ENCODE data around the gene GMPR.

The GMPR gene

DNA sequence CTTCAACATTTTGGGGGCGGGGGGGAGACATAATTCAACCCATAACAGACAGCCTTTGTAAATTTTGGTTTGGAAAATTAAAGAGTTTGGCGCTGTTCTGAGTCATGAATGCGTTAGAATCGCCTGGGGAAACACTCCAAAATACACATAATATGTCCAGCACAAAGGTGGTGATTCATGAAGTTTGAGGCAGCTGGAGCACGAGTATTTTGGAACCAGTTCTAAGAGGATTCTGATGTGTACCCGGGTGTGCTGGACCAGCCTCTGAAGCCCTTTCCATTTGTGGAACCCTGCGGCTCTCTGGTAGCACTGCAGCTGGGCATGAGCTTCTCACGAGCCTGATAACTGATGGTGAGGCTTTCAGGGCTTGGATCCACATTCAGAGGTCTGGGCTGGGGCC lies 4.7 kb downstream of the GMPR start:
- no peak for DNase-seq (ENCODE audit: extremely low read depth, low read depth)
- TF ChIP-seq, protein P1, sequence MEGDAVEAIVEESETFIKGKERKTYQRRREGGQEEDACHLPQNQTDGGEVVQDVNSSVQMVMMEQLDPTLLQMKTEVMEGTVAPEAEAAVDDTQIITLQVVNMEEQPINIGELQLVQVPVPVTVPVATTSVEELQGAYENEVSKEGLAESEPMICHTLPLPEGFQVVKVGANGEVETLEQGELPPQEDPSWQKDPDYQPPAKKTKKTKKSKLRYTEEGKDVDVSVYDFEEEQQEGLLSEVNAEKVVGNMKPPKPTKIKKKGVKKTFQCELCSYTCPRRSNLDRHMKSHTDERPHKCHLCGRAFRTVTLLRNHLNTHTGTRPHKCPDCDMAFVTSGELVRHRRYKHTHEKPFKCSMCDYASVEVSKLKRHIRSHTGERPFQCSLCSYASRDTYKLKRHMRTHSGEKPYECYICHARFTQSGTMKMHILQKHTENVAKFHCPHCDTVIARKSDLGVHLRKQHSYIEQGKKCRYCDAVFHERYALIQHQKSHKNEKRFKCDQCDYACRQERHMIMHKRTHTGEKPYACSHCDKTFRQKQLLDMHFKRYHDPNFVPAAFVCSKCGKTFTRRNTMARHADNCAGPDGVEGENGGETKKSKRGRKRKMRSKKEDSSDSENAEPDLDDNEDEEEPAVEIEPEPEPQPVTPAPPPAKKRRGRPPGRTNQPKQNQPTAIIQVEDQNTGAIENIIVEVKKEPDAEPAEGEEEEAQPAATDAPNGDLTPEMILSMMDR (IDR thresholded peaks at IDR 0.05; ENCODE audit: low read depth, low read length), result no peak

DNA sequence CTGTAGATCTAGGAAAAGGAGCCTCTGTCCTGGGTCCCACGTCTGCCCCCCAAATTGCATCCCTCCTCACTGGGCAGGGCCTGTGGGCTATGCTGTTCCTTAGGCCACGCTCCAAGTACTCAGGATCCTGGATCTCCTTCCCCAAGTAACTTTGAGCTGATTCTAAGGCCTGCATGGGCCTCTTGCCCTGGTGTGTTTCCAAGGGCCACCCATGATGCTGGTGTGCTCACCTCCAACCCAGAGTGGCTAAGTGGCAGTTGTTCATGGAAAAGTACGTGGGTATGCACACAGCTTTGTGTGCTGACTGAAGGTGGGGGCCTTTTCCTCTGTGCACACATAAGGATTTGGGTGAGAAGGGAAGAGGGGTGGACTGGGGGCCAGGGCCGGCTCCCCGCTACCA lies 5.3 kb downstream of the GMPR start:
- TF ChIP-seq, protein P1 (IDR thresholded peaks at IDR 0.05; ENCODE audit: low read depth, low read length), result no peak
- DNase-seq (ENCODE audit: extremely low read depth, low read depth), result no peak

DNA sequence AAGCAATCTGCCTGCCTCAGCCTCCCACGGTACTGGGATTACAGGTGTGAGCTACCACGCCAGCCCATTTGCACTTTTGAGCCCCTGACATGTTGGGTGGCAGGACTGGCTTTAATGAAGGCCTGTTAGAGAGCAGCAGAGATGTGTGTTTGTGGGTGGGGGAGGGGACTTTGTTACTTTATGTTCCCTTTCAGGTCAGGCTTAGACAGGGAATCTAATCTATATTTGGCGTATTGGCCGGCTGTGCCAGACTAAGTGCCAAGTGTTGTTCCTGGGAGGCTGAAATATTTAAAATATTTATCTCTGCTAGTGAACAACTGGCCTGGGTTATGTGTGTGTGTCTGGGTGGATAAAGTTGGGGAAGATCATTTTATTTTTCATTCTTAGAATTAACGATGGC lies 6.1 kb downstream of the GMPR start:
- no peak for DNase-seq (ENCODE audit: extremely low read depth, low read depth)
- TF ChIP-seq, protein P1 (IDR thresholded peaks at IDR 0.05; ENCODE audit: low read depth, low read length), result no peak

DNA sequence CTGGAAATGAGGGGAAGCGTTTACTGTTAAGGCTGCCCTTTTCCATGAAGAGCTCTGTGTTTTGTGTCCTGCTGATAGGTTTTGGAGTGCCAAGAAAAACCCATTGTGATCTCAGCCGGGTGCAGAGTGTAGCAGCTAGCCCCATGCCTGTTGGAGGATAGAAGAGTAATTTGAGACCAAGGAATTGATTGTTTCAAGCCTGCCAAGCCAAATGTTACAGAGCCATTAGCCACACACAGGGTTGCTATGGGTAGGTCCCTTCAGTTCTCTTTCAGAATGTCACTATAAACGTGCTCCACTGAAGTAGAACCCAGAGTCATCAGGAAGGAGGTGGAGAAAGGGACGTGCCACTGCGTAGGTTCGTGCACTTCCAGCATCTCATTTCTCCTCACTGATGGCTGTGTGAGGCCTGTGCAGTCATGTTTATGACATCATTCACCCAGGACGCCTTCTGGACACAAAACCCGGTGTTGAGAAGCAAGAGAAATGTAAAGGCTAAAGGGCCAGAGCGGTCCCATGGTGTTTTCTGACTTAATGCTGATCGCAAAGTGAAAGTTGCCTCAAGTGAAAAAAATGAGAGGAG lies 6.6 kb downstream of the GMPR start:
- TF ChIP-seq, protein P1 (IDR thresholded peaks at IDR 0.05; ENCODE audit: low read depth, low read length), result no peak
- no peak for DNase-seq (ENCODE audit: extremely low read depth, low read depth)

DNA sequence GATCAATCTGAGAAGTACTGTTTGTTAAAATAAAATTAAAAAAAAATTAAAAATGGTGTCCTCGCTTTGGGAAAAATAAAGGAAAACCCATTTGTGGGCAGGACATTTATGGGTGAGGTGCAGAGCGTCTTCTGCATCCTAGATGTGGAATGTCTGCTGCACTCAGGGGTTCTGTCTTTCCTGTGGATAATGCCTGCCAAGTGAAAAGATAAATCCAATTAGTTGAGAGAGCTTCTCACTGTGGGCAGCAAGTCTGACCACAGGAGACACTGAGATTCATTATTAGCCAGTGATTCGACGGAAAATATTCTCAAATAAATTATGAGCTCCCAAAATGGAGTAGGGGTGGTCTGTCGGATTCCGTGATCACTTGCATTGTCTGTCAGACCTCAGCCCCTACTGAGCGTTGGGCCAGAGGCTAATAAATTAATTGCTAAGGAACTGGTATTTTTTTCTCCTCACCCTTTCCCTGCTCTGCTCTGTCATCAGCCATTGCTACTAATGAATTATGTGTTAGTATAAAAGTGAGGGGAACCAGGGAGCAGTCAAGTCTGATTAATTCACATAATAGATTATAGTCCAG lies 10.0 kb downstream of the GMPR start:
- TF ChIP-seq, protein P1 (IDR thresholded peaks at IDR 0.05; ENCODE audit: low read depth, low read length), result no peak
- no peak for DNase-seq (ENCODE audit: extremely low read depth, low read depth)

DNA sequence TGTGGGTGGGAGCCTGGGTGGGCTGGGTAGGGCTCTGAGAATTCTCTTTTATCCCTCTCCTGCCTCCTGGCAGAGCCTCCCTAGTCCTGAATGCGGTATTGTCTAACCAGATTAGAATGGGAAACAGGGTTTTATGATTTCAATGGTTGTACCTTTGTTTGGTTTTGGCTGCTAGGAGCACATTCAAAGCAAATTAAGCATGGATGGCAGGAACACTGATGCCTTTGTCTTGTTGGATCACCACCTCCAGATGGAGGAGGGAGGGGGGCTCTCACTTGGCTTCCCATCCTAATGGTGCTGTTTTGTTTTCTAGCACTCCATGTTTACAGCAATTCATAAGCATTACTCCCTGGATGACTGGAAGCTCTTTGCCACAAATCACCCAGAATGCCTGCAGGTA lies 11.6 kb downstream of the GMPR start:
- DNase-seq (ENCODE audit: extremely low read depth, low read depth), result no peak
- TF ChIP-seq, protein P1 (IDR thresholded peaks at IDR 0.05; ENCODE audit: low read depth, low read length), result no peak

DNA sequence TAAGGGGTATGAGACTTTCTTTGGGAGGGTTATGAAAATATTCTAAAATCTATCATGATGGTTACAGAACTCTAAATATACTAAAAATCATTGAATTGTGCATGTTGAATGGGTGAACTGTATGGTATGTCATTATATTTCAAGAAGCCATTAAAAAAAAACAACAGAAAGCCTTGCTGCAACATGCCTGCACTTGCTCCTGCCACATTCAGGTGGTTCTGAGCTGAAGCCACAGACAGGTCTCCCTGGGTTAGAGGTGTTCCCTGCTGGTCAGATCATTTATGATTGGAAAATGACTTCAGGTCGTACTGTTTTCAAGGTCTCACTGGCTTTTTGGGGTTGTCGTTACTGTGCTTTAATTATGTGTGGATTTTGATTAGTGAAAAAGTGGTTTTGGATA lies 13.3 kb downstream of the GMPR start:
- DNase-seq (ENCODE audit: extremely low read depth, low read depth), result no peak
- TF ChIP-seq, protein P1 (IDR thresholded peaks at IDR 0.05; ENCODE audit: low read depth, low read length), result no peak
